DMS53 treated with DMSO at 0.1 percent for 48 hours (cell line): ENCODE results near the gene PHAX.
"Not testable (repeated sequence)": the region's sequence is repeated elsewhere in the genome, so short reads cannot be mapped to it uniquely, and the experiment has no call there.

ENCODE experiments used
- DNase-seq: peaks from one replicate; lab custom pipeline; 2025; ENCODE audit not compliant: unreplicated experiment; lab: John Stamatoyannopoulos, UW

PHAX gene

GRCh38 chr5:126599971-126600630, 646 bp upstream of the PHAX start:
- peak; percentile 38 for DNase-seq

GRCh38 chr5:126603402-126603991, 2.8 kb downstream of the PHAX start:
- DNase-seq = no peak

DNA sequence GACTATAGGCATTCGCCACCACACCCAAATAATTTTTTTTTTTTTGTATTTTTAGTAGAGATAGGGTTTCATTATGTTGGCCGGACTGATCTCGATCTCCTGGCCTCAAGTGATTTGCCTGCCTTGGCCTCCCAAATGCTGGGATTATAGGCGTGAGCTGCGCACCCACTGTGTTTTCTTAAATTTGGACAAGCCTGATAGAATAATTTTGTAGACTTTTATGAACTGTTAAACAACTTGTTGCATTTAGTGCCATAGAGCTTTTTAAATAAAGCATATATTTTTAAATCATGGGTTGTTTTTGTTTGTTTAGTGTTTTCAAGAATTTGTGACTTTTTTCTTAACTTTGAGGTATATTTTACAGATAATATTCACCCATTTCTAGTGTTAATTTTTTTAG, 4.8 kb downstream of the PHAX start:
- DNase-seq = no peak

DNA sequence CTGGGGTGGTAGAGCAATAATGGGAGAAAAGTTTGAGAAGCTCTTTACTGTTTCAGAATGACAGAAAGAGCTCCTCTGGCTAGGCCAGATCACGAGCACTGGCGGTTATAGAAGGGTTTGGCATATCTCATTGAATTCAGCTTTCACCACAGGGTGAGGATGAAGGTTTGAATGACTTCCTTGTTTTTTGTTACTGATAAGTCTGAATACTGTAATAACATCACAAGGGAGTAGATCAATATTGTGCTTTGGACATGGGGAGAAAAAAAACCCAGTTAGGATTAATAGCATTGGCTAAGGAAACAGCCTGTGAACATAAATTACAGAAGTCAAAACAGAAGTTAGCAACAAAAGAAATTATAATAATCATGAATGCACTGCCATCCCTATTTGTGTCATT, 9.4 kb downstream of the PHAX start:
- DNase-seq = no peak

DNA sequence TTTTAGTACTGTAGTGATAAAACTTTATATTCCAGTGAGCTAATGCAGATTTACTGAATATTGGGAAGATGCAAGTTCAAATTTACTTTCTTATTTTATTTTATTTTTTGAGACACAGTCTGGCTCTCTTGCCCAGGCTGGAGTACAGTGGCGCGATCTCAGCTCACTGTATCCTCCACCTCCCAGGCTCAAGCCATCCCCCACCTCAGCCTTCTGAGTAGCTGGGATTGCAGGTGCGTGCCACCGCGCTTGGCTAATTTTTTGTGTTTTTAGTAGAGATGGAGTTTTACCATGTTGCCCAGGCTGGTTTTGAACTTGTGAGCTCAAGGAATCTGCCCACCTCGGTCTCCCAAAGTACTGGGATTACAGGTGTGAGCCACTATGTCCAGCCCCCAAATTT, 9.9 kb downstream of the PHAX start:
- no peak for DNase-seq

DNA sequence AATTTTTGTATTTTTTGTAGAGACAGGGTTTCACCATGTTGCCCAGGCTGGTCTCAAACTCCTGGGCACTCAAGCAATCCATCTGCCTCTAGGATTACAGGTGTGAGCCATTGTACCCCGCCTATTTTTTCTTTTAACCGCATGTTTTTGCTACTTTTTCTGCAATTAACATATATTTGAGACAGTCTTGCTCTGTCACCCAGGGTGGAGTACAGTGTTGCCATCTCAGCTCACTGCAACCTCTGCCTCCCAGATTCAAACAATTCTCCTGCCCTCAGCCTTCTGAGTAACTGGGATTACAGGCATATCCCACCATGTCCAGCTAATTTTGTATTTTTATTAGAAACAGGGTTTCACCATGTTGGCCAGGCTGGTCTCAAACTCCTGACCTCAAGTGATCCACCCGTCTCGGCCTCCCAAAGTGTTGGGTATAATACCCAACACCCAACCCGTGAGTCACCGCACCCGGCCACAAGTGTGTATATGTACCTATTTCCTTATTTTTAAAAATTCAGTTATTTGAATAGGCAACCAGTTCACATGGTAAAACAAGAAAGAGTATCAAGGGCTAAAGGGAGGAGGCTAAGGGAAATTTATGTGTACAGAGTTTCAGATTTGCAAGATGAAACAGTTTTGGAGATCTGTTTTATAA, 13.3 kb downstream of the PHAX start:
- no peak for DNase-seq

DNA sequence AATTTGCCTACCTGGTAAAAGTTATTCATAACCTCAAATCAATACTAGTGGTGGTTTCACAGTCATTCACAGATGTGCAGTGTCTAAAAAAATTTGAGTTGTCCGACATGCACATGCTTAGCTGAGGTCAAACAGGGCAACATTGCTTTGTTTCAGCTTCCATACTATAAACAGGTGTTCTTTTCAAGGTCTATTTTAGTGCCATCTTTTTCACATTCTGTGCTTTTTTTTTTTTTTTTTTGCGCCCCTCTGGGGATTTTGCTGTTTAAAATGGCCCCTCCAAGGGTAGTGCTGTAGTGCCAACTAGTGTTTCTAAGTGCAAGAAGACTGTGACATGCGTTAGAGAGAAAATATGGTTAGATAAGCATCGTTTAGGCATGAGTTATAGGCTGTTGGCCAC, 14.5 kb downstream of the PHAX start:
- DNase-seq = no peak

- DNase-seq = not testable (repeated sequence)
These were observed 16.9 kb downstream of the PHAX start for GRCh38 chr5:126617603-126618002.

- DNase-seq = no peak
These were observed 19.0 kb downstream of the PHAX start for GRCh38 chr5:126619781-126620180.

- DNase-seq = no peak
These were observed 23.8 kb downstream of the PHAX start for GRCh38 chr5:126624534-126624933.

DNA sequence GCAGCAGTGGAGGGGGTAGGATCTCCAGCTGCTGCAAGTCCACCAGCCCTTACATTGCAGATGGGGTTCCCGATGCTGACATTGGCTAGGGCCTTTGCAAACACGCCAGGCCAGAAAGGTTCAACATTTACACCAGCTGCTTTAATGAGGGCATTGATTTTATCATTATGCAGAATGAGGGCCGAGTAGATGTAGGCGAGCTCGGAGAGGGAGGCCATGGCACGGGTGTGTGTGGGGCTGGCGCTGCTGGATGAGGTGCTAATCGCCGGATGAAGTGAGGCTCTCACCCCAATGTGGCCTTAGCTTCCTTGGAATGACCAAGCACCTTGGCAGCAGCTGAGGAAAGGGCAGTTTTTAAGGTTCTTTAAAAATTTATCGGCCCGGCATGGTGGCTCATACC, 27.4 kb downstream of the PHAX start:
- DNase-seq = no peak

DNA sequence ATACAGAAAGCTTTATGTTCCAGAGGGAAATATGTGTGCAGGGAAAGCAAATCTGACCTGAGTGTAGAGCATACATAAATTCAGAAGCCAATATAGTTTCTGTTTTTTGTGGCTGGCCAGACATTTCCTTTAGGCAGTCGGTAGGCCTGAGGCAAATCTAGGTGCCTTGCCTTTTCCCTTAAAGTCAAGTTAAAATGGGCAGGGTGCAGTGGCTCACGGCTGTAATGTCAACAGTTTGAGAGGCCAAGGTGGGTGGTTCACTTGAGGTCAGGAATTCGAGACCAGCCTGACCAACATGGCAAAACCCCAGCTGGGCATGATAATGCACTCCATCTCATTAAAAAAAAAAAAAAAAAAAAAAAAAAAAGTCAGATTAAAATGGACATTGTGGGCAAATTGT, 31.2 kb downstream of the PHAX start:
- DNase-seq = no peak

GRCh38 chr5:126633552-126633951, 32.8 kb downstream of the PHAX start:
- DNase-seq = peak; percentile 16

GRCh38 chr5:126635585-126635984, 34.8 kb downstream of the PHAX start:
- DNase-seq = no peak

DNA sequence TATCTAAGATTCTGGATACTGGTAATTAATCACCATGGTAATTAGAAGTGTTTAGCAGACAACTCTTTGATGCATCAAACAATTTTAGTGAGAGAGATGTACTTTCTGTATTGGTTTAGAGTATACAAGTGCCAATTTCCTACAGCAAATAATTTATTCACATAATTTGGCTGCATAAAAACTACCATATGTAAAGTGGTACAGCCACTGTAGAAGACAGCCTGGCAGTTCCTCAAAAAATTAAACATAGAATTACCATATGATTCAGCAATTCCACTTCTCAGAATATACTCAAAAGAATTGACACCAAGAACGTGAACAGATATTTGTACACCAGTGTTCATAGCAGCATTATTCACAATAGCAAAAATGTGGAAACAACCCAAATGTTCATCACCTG, 36.2 kb downstream of the PHAX start:
- DNase-seq = no peak

DNA sequence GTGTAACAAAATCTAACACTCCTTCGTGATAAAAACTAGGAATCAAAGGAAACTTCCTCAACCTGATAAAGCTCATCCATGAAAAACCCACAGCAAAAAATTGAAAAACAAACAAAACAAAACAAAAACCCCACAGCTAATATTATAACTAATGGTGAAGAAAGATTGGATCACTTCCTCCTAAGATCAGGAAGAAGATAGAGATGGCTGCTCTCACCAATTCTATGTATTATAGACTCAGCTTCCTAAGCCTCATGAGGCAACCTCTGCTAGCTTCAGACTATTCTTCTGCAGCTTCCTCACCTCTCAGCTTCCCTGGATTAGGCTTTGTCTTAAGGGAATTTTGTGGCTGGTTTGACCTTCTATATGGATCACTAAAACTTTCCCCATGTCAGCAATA, 40.1 kb downstream of the PHAX start:
- DNase-seq = no peak

GRCh38 chr5:126641387-126641786, 40.6 kb downstream of the PHAX start:
- no peak for DNase-seq

GRCh38 chr5:126645132-126645531, 44.4 kb downstream of the PHAX start:
- no peak for DNase-seq

DNA sequence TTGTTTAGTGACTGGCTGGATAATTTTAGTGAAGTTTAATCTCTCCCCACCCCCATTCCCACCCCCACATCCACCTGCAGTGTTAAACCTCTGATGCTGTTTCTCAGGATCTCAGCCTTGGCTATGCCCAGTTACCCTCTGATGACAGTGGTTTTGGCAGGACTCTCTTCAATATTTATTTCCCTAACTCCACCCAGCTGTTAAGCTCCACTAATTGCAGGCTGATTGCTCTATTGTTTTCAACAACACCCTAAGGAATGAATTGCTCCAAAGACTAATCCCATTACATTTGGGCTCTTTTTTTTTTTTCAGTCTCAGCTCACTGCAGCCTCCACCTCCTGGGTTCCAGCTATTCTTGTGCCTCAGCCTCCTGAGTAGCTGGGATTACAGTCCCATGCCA, 46.3 kb downstream of the PHAX start:
- no peak for DNase-seq

- DNase-seq = no peak
These were observed 47.7 kb downstream of the PHAX start for GRCh38 chr5:126648471-126648870.

GRCh38 chr5:126649057-126649456, 48.3 kb downstream of the PHAX start:
- peak; percentile 73 for DNase-seq

DNA sequence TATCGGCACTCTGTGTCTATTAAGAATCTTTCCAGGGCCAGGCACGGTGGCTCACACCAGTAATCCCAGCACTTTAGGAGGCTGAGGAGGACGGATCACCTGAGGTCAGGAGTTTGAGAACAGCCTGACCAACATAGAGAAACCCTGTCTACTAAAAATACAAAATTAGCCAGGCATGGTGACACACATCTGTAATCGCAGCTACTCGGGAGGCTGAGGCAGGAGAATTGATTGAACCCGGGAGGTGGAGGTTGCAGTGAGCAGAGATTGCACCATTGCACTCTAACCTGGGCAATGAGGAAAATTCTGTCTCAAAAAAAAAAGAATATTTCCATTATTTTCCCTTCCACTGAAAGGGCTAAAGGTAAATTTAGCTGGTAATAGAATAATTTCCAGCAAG, 49.0 kb downstream of the PHAX start:
- not testable (repeated sequence) for DNase-seq

DNA sequence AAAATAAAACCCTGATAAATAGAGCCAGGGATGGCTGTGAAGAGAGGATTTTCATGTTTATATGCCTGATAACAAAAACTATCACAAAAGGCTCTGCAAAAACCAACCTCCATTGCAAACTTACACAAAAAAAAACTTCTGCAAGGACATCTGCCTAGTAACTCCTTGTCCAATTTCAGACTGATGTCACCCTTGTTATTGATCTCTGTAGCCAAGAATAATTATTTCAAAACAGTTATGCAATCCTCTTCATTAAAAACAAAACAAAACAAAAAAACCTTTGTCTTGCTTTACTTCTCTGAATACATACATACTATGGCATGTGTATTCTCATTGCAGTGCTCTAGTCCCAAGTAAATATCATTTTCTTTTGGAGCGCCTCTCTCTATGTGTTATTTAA, 49.7 kb downstream of the PHAX start:
- DNase-seq = no peak
